NCI-H82 treated with DMSO at 0.1 percent for 48 hours (cell line): ENCODE measurements around the gene CEP112.
"Not testable (repeated sequence)": the region's sequence is repeated elsewhere in the genome, so short reads cannot be mapped to it uniquely, and the experiment has no call there.

ENCODE experiments used
- DNase-seq: peaks from one replicate; lab custom pipeline; 2025; ENCODE audit not compliant: unreplicated experiment; lab: John Stamatoyannopoulos, UW

CEP112 gene

GRCh38 chr17:65745241-65745640 is 446.7 kb downstream of the CEP112 start:
- DNase-seq, result no peak

GRCh38 chr17:65743308-65743655 is 448.7 kb downstream of the CEP112 start:
- DNase-seq, result no peak

- no peak for DNase-seq
These were observed 449.3 kb downstream of the CEP112 start for GRCh38 chr17:65742403-65743307.

- DNase-seq, result no peak
These were observed 450.2 kb downstream of the CEP112 start for GRCh38 chr17:65741710-65742109.

- DNase-seq, result no peak
These were observed 452.9 kb downstream of the CEP112 start for GRCh38 chr17:65739034-65739433.

GRCh38 chr17:65737451-65737850 is 454.5 kb downstream of the CEP112 start:
- DNase-seq, result no peak

- DNase-seq, result no peak
These were observed 458.6 kb downstream of the CEP112 start for GRCh38 chr17:65733314-65733713.

- DNase-seq, result not testable (repeated sequence)
These were observed 459.3 kb downstream of the CEP112 start for GRCh38 chr17:65732667-65733066.

- no peak for DNase-seq
These were observed 461.2 kb downstream of the CEP112 start for GRCh38 chr17:65730711-65731169.

GRCh38 chr17:65729207-65729606 is 462.7 kb downstream of the CEP112 start:
- DNase-seq, result no peak

GRCh38 chr17:65727832-65728231 is 464.1 kb downstream of the CEP112 start:
- no peak for DNase-seq

GRCh38 chr17:65727246-65727645 is 464.7 kb downstream of the CEP112 start:
- DNase-seq, result no peak

- DNase-seq, result no peak
These were observed 468.3 kb downstream of the CEP112 start for GRCh38 chr17:65723431-65724151.

GRCh38 chr17:65718601-65719000 is 473.3 kb downstream of the CEP112 start:
- no peak for DNase-seq

GRCh38 chr17:65712383-65713267 is 479.3 kb downstream of the CEP112 start:
- DNase-seq, result no peak

- no peak for DNase-seq
These were observed 480.2 kb downstream of the CEP112 start for GRCh38 chr17:65711671-65712276.

GRCh38 chr17:65707780-65708179 is 484.2 kb downstream of the CEP112 start:
- DNase-seq, result no peak

- no peak for DNase-seq
These were observed 487.2 kb downstream of the CEP112 start for GRCh38 chr17:65704731-65705130.

GRCh38 chr17:65703891-65704290 is 488.0 kb downstream of the CEP112 start:
- no peak for DNase-seq

GRCh38 chr17:65699459-65699858 is 492.5 kb downstream of the CEP112 start:
- DNase-seq, result no peak
